ENCODE results near the gene GBF1. TPM values are rescaled to one million over a fixed set of nuclear protein-coding genes. Genes with fewer than 3 reads are reported as not detected.

Gene GBF1
- total RNA-seq, 1 donor from 2014 or later, result 36.3 TPM

DNA sequence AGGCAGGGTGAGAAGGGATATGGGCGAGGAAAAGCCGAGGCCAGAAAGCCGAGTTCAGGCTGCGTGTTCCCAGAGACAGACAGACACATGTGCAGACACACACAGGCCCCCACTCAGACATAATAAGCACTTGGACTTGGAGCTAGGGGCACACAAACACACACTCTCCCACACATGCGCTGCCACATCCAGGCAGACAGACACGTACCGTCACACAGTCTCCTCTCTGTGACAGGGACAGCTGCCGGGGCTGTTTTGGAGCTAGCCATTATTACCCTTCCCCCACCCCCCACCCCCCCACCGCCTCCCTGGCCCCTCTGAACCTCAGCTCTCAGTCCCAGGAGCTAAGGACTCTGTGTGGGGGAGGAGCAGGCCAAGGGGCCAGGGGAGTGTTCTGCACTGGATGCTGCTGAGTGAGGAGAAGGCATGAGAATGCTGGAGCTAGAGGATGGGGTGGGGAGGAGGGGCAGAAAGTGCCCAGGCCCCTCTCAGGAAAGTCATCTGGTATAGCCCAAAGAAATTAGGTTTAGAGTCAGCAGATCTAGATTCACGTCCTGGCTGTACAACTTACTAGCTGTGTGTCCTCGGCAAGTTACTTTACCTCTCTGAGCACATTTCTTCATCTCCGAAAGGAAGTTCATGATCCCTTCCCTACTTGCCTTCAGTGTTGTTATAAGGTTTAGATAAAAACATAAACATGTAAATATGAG, 10.3 kb upstream of the GBF1 start:
- no peak for DNase-seq (ENCODE audit: low read depth)
- TF ChIP-seq, protein P1, sequence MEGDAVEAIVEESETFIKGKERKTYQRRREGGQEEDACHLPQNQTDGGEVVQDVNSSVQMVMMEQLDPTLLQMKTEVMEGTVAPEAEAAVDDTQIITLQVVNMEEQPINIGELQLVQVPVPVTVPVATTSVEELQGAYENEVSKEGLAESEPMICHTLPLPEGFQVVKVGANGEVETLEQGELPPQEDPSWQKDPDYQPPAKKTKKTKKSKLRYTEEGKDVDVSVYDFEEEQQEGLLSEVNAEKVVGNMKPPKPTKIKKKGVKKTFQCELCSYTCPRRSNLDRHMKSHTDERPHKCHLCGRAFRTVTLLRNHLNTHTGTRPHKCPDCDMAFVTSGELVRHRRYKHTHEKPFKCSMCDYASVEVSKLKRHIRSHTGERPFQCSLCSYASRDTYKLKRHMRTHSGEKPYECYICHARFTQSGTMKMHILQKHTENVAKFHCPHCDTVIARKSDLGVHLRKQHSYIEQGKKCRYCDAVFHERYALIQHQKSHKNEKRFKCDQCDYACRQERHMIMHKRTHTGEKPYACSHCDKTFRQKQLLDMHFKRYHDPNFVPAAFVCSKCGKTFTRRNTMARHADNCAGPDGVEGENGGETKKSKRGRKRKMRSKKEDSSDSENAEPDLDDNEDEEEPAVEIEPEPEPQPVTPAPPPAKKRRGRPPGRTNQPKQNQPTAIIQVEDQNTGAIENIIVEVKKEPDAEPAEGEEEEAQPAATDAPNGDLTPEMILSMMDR (conservative IDR thresholded peaks at IDR 0.05; ENCODE audit: low read depth, low read length), result no peak
- no peak overlapping the region for H3K4me3 ChIP-seq (ENCODE audit: low read depth, low read length)

DNA sequence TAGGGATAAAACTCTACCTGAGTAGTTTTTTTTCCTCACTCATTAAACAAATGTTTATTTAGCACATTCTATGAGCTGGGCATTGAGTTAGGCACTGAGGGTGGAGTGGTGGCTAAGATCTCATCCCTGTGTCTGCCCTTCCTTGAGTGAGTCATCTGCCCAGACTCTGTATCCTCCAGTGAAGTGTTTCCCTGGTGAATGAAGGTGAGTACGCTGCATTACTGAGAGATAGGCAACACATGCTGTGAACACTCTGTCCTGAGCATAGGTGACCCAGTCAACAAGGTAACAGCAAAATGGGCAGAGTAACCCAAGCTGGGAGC, 9.8 kb upstream of the GBF1 start:
- no peak for DNase-seq (ENCODE audit: low read depth)
- no peak overlapping the region for H3K4me3 ChIP-seq (ENCODE audit: low read depth, low read length)
- TF ChIP-seq, protein P1 (conservative IDR thresholded peaks at IDR 0.05; ENCODE audit: low read depth, low read length), result no peak

DNA sequence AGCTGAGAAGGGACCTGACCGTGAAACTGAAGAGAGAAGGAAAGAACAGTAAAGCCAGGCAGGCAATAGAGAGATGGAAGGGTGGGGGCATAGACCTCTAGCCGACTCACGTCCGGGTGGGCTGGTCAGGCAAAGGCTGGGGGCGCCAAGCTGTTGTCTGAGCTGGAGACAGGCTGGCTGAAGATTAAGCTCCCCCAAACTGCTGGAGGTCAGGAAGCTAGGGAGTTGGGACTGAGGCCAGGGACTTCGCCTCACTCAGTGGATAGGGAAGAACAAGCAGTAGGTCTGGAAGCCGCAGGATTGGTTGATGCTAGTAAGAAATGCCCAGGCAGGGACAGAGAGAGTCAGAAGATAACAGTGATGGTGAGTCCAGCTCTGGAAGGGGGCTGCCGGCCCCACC, 9.3 kb upstream of the GBF1 start:
- DNase-seq (ENCODE audit: low read depth), result no peak
- TF ChIP-seq, protein P1 (conservative IDR thresholded peaks at IDR 0.05; ENCODE audit: low read depth, low read length), result no peak
- no peak overlapping the region for H3K4me3 ChIP-seq (ENCODE audit: low read depth, low read length)

DNA sequence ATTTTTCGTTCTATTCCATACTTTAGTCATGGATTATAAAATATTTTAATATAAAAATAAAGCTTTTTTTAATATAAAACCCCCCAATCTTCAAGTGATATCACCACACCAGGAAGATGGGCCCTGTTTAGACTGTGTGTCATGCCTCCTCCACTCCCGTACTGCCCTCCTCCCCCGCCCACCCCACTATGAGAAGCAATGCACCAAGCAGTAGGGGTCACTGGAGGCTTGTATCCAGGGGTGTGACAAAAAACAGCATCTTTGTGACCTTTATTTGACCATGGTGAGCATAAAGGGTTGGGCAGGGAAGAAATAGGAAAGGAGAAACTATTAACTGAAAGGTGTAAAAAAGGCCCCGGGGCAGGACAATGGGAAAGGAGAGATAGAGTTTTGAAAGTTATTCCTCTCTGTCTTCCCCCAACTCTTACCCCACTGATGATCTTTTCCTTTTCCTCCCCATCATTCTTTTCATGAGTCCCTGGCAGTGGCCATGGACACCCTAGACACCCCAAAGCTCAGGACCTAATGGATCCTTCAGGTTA, 7.5 kb upstream of the GBF1 start:
- DNase-seq (ENCODE audit: low read depth), result no peak
- TF ChIP-seq, protein P1 (conservative IDR thresholded peaks at IDR 0.05; ENCODE audit: low read depth, low read length), result no peak
- no peak overlapping the region for H3K4me3 ChIP-seq (ENCODE audit: low read depth, low read length)

DNA sequence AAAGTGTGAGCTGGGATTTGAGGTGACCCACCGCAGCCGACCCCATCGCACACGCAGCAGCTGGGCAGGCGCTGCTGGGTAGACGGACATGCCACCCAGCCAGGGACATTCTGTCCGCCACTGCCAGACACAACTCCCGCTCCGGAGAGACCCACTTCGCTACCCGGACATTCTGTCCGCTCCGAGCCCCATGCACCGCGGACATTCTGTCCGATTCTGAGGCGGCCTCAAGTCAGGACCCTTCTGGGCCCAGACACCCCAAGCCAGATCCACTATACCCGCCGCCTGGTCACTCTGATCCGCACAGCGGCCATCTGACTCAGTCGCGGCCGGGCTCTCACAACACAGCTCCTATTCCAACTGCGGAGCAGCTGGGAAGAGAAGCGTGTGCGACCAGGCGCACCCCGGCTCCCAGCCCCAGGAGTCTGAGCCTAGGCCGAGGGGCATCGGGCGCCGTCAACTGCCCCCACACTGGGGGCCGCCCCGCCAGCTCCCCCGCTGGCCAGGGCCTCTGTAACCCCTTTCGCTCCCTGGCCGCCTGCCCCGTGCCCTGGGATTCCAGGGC, 4.8 kb upstream of the GBF1 start:
- TF ChIP-seq, protein P1 (conservative IDR thresholded peaks at IDR 0.05; ENCODE audit: low read depth, low read length), result no peak
- no peak for DNase-seq (ENCODE audit: low read depth)
- peak overlapping the region; percentile 61 for H3K4me3 ChIP-seq (ENCODE audit: low read depth, low read length)

DNA sequence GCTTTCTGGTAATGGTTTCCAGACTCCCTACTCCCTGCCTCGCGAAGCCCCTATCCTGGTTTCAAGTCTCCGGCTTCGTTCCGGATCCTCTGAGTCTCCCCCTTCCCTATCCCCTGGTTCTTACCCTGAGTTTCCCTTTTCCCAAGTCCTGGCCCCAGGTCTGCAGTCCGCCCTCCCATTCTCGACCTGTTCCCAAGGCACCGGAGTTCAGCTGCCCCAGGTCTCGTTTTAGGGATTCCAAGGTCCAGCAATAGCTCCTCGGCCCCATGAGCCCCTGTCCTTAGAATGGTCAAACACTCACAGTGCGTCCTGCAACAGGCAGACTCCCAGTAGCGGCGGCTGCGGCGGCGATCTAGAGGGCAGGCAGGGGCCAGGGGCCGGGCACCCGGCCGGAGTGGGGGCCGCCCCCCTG, 4.3 kb upstream of the GBF1 start:
- peak overlapping the region; percentile 61 for H3K4me3 ChIP-seq (ENCODE audit: low read depth, low read length)
- TF ChIP-seq, protein P1 (conservative IDR thresholded peaks at IDR 0.05; ENCODE audit: low read depth, low read length), result no peak
- DNase-seq (ENCODE audit: low read depth), result no peak

Data from epithelial cell of proximal tubule (primary cell).